GM21367 (cell line): ENCODE data around the gene NRG4.
"Not testable (repeated sequence)": the region's sequence is repeated elsewhere in the genome, so short reads cannot be mapped to it uniquely, and the experiment has no call there.

Experiments
- ATAC-seq: cut with Tn5 transposase; IDR thresholded peaks from one replicate; pipeline ENCODE4 v1.9.1; 2021; ENCODE audit not compliant: unreplicated experiment

NRG4 gene

GRCh38 chr15:76011627-76012551 is at the start of gene NRG4:
TSS of gene NRG4 (minus strand) at chr15:76012424. CDS start at chr15:76011230, 1,194 bp downstream.
- ATAC-seq = no peak

GRCh38 chr15:76061700-76062099 is 49.5 kb upstream of the NRG4 start:
- ATAC-seq = no peak

- ATAC-seq = no peak
These were observed 48.1 kb upstream of the NRG4 start for GRCh38 chr15:76060118-76060989.

GRCh38 chr15:76059320-76060117 is 47.3 kb upstream of the NRG4 start, which contains the start of gene TMEM266:
TSS of gene TMEM266 (plus strand) at chr15:76059985. CDS start at chr15:76134264, 74,279 bp downstream.
- ATAC-seq = no peak

GRCh38 chr15:76058714-76059319 is 46.6 kb upstream of the NRG4 start:
- ATAC-seq = no peak

GRCh38 chr15:76057332-76058000 is 45.2 kb upstream of the NRG4 start:
- peak; percentile 21 for ATAC-seq

GRCh38 chr15:76056931-76057330 is 44.7 kb upstream of the NRG4 start:
- ATAC-seq = peak; percentile 42

- not testable (repeated sequence) for ATAC-seq
These were observed 42.0 kb upstream of the NRG4 start for GRCh38 chr15:76054201-76054600.

- ATAC-seq = no peak
These were observed 26.3 kb upstream of the NRG4 start for GRCh38 chr15:76038512-76038911.

GRCh38 chr15:76035593-76035992 is 23.4 kb upstream of the NRG4 start:
- no peak for ATAC-seq

GRCh38 chr15:76034111-76034510 is 21.9 kb upstream of the NRG4 start:
- no peak for ATAC-seq

GRCh38 chr15:76033438-76033837 is 21.2 kb upstream of the NRG4 start:
- no peak for ATAC-seq

GRCh38 chr15:76032046-76032445 is 19.8 kb upstream of the NRG4 start:
- no peak for ATAC-seq

- no peak for ATAC-seq
These were observed 12.0 kb upstream of the NRG4 start for GRCh38 chr15:76024021-76024768.

- ATAC-seq = not testable (repeated sequence)
These were observed 1.2 kb upstream of the NRG4 start for GRCh38 chr15:76013470-76013869.

- ATAC-seq = no peak
These were observed 1.6 kb downstream of the NRG4 start for GRCh38 chr15:76010613-76011012.

GRCh38 chr15:76006136-76006778 is 6.0 kb downstream of the NRG4 start:
- ATAC-seq = no peak

- no peak for ATAC-seq
These were observed 8.9 kb downstream of the NRG4 start for GRCh38 chr15:76003364-76003763.

GRCh38 chr15:75995611-75996010 is 16.6 kb downstream of the NRG4 start:
- ATAC-seq = no peak
